Keratinocyte (primary cell): ENCODE measurements around the gene ZBTB7A. TPM values are rescaled to one million over a fixed set of nuclear protein-coding genes. Genes with fewer than 3 reads are reported as not detected.

Source experiments
- DNase-seq: peaks from one replicate; pipeline ENCODE4 v3.0.0-alpha.2; 2011; ENCODE audit warnings: low read depth, missing footprints, low spot score
- FAIRE-seq: peaks from 2 replicates; lab custom pipeline; 2011; peaks lifted over from hg19 to GRCh38; lab: Jason Lieb, UNC
- H2AFZ ChIP-seq: 2 replicates; pipeline ENCODE4 v1.6.0; 2012; ENCODE audit warnings: low read length, control low read depth, inconsistent platforms; ENCODE audit not compliant: control insufficient read depth
- H3K27ac ChIP-seq: 2 replicates; pipeline ENCODE4 v1.5.1; 2011; ENCODE audit warnings: low read length; ENCODE audit not compliant: control insufficient read depth, insufficient read depth
- H3K27me3 ChIP-seq: 3 replicates; pipeline ENCODE4 v1.6.0; 2011; ENCODE audit warnings: low read length; ENCODE audit not compliant: control insufficient read depth, insufficient read depth; ENCODE audit errors: extremely low read depth
- H3K36me3 ChIP-seq, 2 experiments: 2 replicates in 1 of 2; 3 replicates in 1 of 2; pipeline ENCODE4 v1.5.1; 2011; ENCODE audit warnings: low read length in 2 of 2, mild to moderate bottlenecking in 1 of 2; ENCODE audit not compliant: control insufficient read depth in 2 of 2, insufficient read depth in 2 of 2; ENCODE audit errors: extremely low read depth in 1 of 2
- H3K4me1 ChIP-seq: 3 replicates; pipeline ENCODE4 v1.5.1; 2011; ENCODE audit warnings: low read length; ENCODE audit not compliant: control insufficient read depth, insufficient read depth; ENCODE audit errors: extremely low read depth
- H3K4me2 ChIP-seq: 3 replicates; pipeline ENCODE4 v1.6.0; 2011; ENCODE audit warnings: low read depth, low read length; ENCODE audit not compliant: control insufficient read depth, insufficient read depth; ENCODE audit errors: extremely low read depth
- H3K4me3 ChIP-seq, 3 experiments: fragments of 200-600 bp in 1 of 3; sonication (generic) in 1 of 3; 2 replicates in 2 of 3; 3 replicates in 1 of 3; pipeline ENCODE4 v1.5.1; 2011 to 2016; ENCODE audit warnings: low read length in 3 of 3, mild to moderate bottlenecking in 3 of 3, control low read depth in 2 of 3, inconsistent platforms in 1 of 3, low read depth in 1 of 3, mixed read lengths in 1 of 3, mixed run types in 1 of 3, moderate library complexity in 1 of 3; ENCODE audit not compliant: control insufficient read depth in 2 of 3, insufficient read depth in 2 of 3; ENCODE audit errors: extremely low read depth in 1 of 3
- H3K79me2 ChIP-seq: 2 replicates; pipeline ENCODE4 v1.6.0; 2012; ENCODE audit warnings: low read length; ENCODE audit not compliant: control insufficient read depth, insufficient read depth
- H3K9ac ChIP-seq: 3 replicates; pipeline ENCODE4 v1.6.0; 2011; ENCODE audit warnings: low read length; ENCODE audit not compliant: control insufficient read depth, insufficient read depth; ENCODE audit errors: extremely low read depth
- H3K9me1 ChIP-seq: 3 replicates; pipeline ENCODE4 v1.6.0; 2011; ENCODE audit warnings: low read length; ENCODE audit not compliant: control insufficient read depth, insufficient read depth; ENCODE audit errors: extremely low read depth
- H3K9me3 ChIP-seq: 2 replicates; pipeline ENCODE4 v1.5.1; 2012; ENCODE audit warnings: low read depth, low read length; ENCODE audit not compliant: control insufficient read depth
- H4K20me1 ChIP-seq: 3 replicates; pipeline ENCODE4 v1.6.0; 2011; ENCODE audit warnings: low read length; ENCODE audit not compliant: control insufficient read depth, insufficient read depth; ENCODE audit errors: extremely low read depth
- CTCF ChIP-seq, 3 experiments: IDR thresholded peaks in 1 of 3; conservative IDR thresholded peaks in 1 of 3; optimal IDR thresholded peaks in 1 of 3; 2 replicates in 2 of 3; 3 replicates in 1 of 3; pipeline versions ENCODE3 to v1.5.1; 2011; ENCODE audit warnings: low read length in 3 of 3, mild to moderate bottlenecking in 3 of 3, moderate library complexity in 2 of 3, control low read depth in 1 of 3, inconsistent platforms in 1 of 3; ENCODE audit not compliant: insufficient read depth in 2 of 3; ENCODE audit errors: extremely low read depth in 1 of 3
- EZH2 ChIP-seq: IDR thresholded peaks from one replicate; pipeline ENCODE4 v1.6.1; 2012; ENCODE audit warnings: inconsistent platforms, mild to moderate bottlenecking, low read length, moderate library complexity
- dilution Hi-C: fragments of 300-500 bp; cut with MboI; formaldehyde crosslinking; loops from one replicate; pipeline ENCODE4 v1.7.0; 2020; ENCODE audit warnings: low sequenced_read_pairs; ENCODE audit not compliant: extremely low pct_ligation_motif_present
- polyA plus RNA-seq, 5 experiments: library from polyadenylated mRNA; depleted of rRNA in 3 of 5; stranded (reverse) in 3 of 5; stranded (forward) in 1 of 5; unstranded in 1 of 5; fragments of >200 nt; gene quantifications; 1 replicate in 1 of 5; 2 replicates in 3 of 5; 3 replicates in 1 of 5; pipeline versions ENCODE4 v1.2.1 to v1.2.3, GENCODE V29; 2011 to 2012; ENCODE audit warnings: missing spikeins in 2 of 5, low read depth in 1 of 5, low replicate concordance in 1 of 5

Gene ZBTB7A
- polyA plus RNA-seq, 1 donor (not counting 4 experiments of a cell fraction or from before 2014, with no cell fraction given) = 3.7 TPM

DNA sequence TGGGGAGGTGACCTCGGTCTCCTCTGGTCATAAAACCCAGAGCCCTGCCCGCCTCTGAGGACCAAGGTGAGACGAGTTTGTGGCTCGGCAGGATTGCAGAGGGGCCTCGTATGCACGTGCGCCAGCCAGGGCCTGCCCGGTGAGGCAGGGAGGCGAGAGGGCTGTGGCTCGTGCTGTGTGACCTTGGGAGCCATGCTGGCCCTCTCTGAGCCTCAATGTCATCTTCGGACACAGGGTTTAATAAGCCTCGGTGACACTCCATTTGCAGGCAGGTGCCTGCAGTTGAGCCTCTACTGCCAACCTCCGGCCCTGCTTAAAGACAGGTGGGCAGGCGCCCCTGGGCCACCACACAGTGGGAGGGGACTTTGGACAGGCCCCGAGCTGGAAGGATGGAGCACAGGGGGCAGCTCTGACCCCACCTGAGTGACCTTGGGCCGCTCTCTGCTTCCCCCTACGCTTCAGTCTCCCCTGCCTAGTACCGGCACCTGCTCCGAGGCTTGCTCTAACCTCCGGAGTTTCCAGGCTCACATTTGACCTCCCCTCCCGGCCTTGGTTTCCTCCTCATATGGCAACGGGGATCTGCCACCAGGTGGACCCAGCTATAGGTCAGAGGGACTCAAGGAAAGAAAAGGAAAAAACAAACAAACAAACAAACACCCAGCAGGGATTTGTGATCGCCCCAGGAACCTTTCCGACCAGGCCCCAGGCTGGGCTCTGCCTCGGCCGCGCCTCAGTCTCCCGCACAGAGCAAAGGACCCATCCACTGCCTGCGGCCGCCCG lies 3.1 kb downstream of the ZBTB7A start:
- H3K79me2 ChIP-seq = peaks cover 65% of the 10 kb centered on the region
- peaks cover 33% of the 10 kb centered on the region for H4K20me1 ChIP-seq
- DNase-seq (no peak), FAIRE-seq (peak; percentile 26)
- H3K9ac ChIP-seq = peak overlapping the region; percentile 88
- H3K36me3 ChIP-seq = peaks cover 5 to 18% of the 10 kb centered on the region in 2 experiments
- H3K27me3 ChIP-seq = no peaks in the 10 kb centered on the region
- no peaks in the 10 kb centered on the region for H3K9me1 ChIP-seq
- H3K4me3 ChIP-seq = peak overlapping the region; percentile 85 to 92 (median 92)
- TF ChIP-seq CTCF (optimal IDR thresholded peaks at IDR 0.05 in 1 of 3, IDR thresholded peaks at IDR 0.05 in 1 of 3, conservative IDR thresholded peaks at IDR 0.05 in 1 of 3; ENCODE audit: extremely low read depth in 1 of 3, insufficient read depth in 2 of 3, low read length in 3 of 3) = no peak
- no peak for TF ChIP-seq EZH2
- dilution Hi-C loops = no loop called here
- no peaks in the 10 kb centered on the region for H3K9me3 ChIP-seq
- H3K27ac ChIP-seq = peak overlapping the region; percentile 71
- peaks cover 57% of the 10 kb centered on the region for H3K4me1 ChIP-seq
- peak overlapping the region; percentile 96 for H3K4me2 ChIP-seq
- H2AFZ ChIP-seq = no peak overlapping the region

- FAIRE-seq = no peak
- dilution Hi-C loops = no loop called here
- H2AFZ ChIP-seq = no peak overlapping the region
Measured at GRCh38 chr19:4062419-4063368, 4.0 kb downstream of the ZBTB7A start.

More at GRCh38 chr19:4062419-4063368, 4.0 kb downstream of the ZBTB7A start:
- peaks cover 61% of the 10 kb centered on the region for H3K4me1 ChIP-seq
- TF ChIP-seq CTCF (optimal IDR thresholded peaks at IDR 0.05 in 1 of 3, IDR thresholded peaks at IDR 0.05 in 1 of 3, conservative IDR thresholded peaks at IDR 0.05 in 1 of 3; ENCODE audit: extremely low read depth in 1 of 3, insufficient read depth in 2 of 3, low read length in 3 of 3) = no peak
- TF ChIP-seq EZH2 = no peak
- peaks cover 33% of the 10 kb centered on the region for H4K20me1 ChIP-seq
- no peak for DNase-seq
- peak overlapping the region; percentile 85 to 92 (median 92) for H3K4me3 ChIP-seq
- H3K9me1 ChIP-seq = no peaks in the 10 kb centered on the region
- H3K79me2 ChIP-seq = peaks cover 74% of the 10 kb centered on the region
- H3K36me3 ChIP-seq = peaks cover 5 to 18% of the 10 kb centered on the region in 2 experiments
- no peak overlapping the region for H3K27ac ChIP-seq
- H3K9me3 ChIP-seq = no peaks in the 10 kb centered on the region
- no peaks in the 10 kb centered on the region for H3K27me3 ChIP-seq
- H3K4me2 ChIP-seq = peak overlapping the region; percentile 96
- peak overlapping the region; percentile 88 for H3K9ac ChIP-seq
